RPMI8226 (cell line): ENCODE results near the gene RANBP9.

Experiments used
- DNase-seq: peaks from one replicate; pipeline ENCODE4 v3.0.0-alpha.2; 2015

The RANBP9 gene

DNA sequence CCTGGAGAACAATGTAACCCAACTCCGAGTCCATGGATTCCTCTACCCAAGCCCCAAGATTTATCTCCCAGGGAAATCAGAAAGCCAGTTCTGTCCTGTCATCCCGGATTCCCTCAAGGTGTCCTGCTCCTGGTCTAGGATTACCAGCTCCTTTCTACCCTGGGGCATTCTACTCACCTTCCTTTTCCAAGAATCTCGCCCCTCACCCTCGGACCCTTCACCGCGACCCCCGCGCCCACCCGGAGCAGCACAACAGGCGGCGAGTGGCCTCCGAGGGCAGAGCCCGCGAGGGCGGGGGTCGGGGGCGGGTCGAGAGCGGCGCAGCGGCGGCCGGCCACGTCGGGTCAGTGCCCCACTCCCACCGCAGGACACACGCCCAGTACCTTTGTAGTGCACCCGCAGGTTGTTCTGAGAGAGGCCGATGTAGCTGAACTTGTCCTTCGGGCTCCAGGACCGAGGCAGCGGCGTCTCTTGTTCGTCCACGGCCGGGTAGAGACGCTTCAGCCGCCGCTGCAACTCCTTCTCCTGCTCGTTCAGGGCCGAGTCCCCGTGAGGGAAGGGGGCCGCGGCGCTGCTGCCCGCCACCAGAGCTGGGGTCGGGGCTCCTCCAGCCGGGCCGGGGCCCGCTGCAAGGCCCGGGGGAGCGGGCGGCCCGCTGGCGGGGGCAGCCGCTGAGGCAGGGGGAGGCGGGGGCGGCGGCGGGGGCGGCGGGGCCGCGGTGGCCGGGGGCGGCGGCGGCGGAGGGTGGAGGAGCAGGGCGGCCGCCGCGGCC, 897 bp downstream of the RANBP9 start:
- DNase-seq, result peak; percentile 70

DNA sequence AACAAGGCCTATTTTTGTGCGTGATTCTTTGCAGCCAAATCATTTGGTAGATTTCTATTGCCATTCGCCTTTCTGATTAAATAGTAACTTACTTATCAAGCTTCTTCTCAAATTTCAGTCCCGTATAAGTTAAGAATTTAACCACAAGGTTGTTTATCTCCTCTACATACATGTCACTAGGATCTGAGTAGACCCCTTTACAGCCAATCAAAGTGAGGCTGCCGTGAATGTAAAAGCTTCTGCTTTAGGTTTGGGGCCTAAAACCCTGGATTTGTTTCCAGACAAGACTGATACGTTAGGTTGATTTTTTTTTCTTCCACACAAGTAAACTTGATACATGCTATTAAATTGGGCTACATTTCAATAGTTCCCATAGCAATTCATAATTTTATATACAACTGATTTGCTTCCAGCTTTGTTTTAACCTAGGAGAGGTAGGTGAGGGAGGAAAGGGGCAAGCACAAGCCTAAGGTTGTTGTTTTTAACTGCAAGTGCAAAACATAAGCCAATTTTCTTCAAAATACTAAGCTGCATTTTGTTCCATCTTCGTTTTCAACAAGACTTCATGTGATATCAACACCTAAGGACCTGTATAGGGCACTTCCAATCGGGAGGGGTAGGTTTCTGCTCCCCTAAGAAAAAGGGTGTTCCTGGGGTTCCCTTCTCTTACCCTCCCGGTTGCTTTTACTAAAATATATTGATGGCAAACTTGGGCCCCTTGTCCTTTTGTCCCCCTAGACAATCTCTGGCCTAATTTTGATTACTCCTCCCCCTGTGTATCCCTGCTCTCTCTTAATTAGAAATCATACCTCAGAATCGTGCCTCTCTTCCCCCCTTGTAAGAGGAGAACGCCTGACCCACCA, 1.7 kb downstream of the RANBP9 start:
- DNase-seq, result peak; percentile 48

DNA sequence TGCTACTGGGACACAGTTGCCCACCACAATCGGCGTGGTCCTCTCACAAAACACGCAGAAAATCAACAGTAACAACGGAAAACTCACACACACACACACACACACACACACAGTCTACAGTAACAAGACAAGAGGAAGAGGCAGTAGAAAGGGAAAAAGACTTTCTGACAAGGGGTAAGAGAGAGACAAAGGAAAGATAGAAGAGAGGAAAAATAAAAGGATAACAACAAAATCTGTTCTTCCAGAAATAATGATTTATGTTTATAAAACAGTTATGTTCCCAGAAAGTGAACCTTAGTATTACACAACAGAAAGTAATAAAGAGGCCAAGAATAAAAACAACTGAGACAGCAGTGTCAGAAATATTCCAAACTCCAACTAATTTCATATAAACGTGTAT, 2.9 kb downstream of the RANBP9 start:
- DNase-seq, result peak; percentile 28

DNA sequence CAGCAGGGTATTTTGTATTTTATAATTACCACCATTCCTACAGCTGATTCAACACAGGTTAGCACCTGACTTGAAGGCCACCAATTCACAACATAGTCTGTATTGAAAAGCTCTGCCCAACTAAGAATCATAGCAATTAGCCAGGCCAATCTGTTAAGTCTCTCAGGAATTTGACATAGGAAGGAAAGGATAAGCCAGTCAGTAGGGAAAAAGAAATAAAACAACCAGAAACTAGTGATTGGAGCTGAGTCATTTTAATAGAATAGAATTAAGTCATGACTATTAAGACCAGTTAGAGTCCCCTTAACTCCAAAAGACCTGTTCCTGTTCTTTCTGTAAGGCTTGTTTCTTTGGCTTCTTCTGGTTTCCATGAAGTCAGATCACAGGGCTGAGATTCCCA, 8.1 kb downstream of the RANBP9 start:
- no peak for DNase-seq

DNA sequence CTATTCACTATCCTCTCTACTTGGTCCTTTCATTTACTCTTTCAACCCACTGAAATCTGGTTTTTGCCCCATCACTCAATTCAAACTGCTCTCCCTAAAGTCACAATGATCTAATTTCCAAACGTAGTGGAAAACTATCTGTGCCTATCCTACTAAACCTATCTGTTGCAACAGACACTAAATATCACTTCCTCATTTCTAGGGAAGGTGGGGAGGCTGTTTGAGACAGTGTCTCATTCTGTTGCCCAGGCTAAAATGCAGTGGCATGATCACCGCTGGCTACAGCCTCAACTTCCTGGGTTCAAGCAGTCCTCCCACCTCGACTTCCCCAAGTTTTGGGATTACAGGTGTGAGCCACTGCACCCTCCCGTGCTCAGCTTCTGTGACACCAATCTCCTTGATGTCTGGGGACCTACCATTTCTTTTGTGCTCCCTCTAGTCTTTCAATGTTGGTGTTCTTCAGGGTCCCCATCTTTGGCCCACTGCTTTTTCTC, 8.8 kb downstream of the RANBP9 start:
- peak; percentile 43 for DNase-seq

DNA sequence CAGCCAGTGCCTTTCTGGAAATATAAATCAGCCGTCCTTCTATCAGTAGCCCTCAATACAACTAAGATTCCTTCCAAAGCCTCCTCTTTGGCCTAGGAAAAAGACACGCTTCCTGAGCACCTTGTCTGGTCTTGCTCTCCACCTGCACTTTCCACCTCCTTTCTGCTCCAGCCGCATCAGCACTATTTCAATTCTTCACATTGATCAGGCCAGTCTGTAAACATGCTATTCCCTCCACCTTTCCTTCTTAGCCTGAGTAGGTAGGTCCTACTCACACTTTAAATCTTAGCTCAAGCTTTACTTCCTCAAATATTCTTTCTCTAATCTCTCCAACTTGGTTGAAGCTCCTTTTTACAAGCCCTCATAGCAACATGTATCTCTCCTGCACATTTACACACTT, 11.4 kb downstream of the RANBP9 start:
- no peak for DNase-seq

DNA sequence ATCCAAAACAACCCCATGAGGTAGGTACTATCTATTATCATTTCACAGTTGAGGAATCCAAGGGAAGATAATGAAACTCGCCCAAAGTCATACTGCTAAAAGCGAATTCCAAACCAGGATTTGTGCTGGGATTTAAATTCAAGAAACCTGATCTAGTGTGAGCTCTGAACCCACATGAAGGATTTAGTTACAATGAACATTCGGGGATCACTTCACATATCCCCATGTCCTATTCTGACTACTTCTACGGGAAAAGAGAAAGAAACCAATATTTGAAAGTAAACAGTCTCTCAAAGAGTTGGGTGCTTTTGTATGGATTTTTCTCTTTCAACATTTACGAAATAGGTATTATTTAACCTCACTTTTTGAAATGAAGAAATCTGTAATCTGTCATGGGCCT, 12.9 kb downstream of the RANBP9 start:
- no peak for DNase-seq

DNA sequence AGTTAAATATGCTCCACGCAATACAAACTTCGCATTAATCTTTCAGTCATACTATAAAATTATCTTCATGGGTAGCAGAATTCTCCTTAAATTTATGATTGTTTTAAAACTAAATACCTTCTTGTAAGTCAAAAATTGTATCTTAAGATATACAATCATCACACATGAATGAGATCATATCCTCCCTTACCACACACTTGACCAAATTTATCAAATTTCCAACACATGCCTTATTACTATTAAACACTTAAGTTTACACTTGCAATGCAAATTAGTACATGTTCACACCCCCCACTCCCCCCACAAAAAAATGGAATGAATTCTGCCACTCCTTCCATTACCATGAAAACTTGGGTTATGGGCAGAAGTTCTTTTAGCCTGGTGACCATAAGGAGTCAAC, 13.8 kb downstream of the RANBP9 start:
- no peak for DNase-seq

DNA sequence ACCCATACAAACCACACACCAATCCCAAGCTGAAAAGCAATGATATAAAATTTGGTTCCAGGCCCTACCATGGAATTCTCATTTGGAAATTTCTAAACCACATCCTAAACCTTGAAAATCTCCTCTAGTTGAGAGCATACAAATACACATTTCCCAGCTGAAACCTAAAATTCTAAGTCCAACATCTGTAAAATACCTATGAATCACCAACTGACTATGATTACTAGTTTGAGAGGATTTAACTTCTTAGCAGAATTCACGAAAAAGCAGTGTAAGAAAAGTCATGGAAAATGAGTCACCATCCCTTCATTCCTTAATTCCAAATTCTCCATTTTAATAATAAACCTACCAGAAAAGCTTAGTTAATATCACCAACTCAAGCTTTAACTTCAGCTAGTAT, 15.4 kb downstream of the RANBP9 start:
- no peak for DNase-seq

DNA sequence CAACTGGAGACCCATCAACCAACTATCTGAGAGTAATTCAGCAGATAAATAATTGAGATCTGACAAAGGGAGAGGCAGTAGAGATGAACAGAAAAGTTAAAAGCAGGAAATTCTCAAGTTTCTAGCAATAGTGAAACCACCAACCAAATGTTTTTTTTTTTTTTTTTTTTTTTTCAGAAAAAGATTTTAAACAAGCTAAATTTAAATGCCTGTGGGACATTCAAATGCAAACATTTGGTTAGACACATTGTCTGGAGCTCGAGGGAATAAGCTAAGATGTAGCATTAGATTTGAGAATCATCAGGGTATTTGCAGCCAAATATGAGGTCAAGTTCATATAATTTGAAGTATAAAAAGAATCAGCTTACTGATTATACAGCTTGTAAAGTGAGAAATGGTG, 16.4 kb downstream of the RANBP9 start:
- no peak for DNase-seq

DNA sequence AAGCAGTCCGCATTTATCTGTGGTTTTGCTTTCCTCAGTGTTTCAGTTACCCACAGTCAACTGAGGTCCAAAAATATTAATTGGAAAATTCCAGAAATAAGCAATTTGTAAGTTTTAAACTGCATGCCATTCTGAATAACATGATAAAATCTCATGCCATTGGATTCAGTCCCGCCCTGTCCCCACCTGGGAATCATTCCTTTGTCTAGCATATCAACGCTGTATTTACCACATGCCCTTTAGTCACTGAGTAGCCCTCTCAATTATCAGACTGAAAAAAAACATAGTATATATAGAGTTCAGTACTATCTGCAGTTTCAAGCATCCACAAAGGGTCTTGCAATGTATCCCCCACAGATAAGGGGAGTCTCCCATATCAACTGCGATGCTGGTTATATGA, 17.1 kb downstream of the RANBP9 start:
- no peak for DNase-seq

DNA sequence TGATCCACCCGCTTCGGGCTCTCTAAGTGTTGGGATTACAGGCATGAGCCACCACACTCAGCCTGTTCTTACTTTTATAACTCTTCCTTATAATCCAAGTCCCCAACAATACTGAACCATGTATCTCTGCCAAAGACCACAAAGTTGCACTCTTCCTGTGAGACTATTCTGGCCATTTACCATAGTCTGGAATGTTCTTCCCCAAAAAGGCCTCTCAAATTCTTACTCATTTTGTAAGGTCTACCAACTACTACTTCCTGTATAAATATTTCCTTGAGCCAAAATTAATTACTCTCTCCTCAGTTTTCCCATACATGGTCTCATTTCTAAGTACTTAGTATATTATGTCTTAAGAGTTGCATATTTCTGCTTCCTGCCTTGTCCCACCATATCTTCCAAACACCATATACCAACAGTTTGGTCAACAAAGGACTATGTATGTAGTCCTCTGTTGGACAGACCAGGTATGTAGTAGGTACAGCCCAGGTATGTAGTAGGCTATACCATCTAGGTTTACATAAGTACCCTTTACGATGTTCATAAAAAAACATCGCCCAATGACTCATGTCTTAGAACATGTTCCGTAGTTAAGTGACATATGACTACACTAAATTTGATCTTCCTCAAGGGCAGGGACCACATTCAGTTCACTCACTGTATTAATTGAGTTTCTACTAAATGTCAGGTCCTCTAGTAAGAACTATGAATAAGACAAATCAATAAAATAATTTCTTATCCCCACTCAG, 22.0 kb downstream of the RANBP9 start:
- DNase-seq, result no peak

DNA sequence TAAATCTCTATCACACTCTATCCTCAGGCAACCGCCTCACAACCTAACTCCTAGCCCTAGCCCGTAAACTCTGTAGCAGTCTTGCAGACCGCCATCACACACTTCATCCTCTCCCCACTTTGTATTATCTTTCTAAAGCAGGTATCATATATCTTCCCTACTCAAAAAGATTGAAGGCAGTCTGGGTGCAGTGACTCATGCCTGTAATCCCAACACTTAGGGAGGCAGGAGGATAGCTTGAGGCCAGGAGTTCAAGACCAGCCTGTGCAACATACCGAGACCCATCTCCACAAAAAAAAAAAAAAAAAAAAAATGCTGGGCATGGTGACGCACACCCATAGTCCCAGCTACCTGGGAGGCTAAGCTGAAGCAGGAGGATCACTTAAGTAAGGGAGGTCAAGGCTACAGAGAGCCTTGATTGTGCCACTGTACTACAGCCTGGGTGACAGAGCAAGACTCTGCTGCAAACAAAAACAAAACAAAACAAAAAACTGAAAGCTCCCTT, 22.9 kb downstream of the RANBP9 start:
- no peak for DNase-seq

DNA sequence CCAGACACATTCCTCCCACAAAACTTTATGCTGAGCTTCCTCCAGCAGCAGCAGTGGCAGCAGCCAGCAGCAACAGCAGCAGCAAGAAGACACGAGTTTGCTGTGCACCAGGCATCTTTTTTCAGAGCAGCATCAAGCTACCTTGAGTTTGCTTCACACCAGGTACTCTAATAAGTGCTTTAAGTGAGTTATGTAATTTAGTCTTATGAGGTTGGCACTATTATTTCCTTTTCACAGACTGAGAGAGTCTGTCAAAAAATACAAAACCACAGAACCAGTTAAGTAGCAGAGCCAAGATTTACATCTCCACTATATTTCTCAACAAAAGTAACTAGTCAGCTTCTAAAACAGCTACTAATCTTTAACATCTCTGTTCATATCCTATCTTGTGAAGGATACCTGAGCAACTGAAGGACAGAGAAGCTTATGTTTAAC, 23.7 kb downstream of the RANBP9 start:
- no peak for DNase-seq

DNA sequence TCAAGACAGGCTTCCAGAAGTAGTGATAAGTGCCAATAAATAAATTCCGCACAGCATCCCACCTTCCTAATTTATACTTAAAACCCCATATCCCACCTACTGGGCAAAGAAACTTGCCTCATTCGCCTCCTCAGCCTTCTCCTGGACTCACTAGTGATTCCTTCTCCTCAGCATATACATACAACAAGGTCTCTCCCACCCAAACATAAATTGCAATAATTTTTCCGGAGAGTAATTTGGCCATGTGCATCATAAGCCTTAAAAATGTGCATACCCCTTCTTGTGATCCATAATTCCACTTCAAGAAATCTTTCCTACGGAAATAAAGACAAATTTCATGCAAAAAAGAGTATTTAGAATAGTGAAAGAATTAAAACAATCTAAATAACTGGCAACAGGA, 26.8 kb downstream of the RANBP9 start:
- no peak for DNase-seq

DNA sequence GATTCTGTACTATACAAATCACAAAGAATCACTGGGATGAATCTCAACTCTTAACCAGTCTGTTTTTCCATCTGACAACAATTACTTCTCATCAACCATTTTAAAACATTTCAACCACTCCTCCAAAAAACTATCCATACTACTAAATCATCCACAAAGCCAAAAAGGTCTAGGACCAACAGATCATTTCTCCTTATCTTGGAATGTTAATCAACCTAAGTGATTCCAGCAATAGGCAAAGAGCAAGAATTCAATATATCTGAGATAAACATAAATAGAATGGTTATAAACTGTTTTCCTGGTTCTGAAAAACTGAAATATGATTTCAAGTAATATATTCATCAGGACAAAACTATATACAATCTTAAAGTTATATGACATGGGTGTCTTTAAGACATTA, 28.6 kb downstream of the RANBP9 start:
- no peak for DNase-seq

DNA sequence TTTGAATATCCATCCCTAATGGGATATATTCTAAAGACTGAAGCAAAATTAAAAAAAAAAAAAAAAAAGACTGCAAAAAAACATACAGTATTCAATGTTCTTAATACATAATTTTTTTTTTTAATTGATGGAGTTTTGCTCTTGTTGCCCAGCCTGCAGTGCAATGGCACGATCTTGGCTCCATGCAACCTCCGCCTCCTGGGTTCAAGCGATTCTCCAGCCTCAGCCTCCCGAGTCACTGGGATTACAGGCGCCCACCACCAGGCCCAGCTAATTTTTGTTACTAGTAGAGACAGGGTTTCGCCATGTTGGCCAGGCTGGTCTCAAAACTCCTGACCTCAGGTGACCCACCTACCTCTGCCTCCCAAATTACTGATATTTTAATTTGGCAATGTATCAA, 29.3 kb downstream of the RANBP9 start:
- DNase-seq, result no peak

DNA sequence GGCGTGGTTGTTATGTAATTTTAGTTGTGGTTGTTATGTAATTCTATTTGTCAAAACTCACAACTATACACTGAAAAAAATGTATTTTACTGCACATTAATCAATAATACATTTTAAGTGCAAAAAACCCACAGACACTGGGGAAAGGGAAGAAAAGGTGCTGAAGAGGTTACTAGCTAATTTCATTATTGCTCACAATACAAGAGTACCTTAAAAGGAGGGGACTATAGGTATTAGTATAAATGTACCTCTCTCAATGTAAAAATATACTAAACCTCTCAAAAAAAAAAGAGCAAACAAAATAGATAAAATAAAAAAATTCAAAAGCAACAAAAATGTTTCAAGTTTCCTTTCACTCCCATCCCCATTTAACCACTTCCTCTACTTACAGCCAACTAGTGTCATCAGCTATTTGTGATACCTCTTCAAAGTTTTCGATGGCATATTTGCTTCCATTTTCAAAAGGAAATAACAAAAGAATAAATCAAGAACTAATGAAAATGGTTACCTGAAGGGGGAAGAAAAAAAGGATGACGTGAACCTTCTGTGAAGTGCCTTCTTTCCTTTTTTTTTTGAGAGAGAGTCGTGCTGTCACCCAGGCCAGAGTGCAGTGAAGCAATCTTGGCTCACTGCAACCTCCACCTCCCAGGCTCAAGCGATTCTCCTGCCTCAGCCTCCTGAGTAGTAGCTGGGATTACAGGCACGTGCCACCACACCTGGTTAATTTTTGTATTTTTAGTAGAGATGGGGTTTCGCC, 30.2 kb downstream of the RANBP9 start:
- no peak for DNase-seq

DNA sequence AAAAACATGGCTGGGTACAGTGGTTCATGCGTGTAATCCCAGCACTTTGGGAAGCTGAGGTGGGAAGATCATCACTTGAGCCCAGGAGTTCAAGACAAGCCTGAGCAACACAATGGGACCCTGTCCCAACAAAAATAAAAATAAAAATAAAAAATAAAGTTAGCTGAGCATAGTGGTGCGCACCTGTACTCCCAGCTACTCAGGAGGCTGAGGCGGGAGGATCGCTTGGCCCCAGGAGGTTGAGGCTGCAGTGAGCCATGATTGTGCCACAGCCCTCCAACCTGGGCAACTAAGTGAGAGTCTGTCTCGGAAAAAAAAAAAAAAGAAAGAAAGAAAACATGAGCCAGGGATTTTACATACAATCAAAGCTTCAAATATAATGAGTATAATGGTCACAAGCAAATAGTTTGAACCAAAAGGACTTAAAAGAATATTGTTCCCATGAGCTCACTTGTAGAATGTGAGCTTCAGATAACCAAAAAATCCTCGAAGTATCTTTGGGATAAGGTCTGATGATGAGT, 31.1 kb downstream of the RANBP9 start:
- no peak for DNase-seq

DNA sequence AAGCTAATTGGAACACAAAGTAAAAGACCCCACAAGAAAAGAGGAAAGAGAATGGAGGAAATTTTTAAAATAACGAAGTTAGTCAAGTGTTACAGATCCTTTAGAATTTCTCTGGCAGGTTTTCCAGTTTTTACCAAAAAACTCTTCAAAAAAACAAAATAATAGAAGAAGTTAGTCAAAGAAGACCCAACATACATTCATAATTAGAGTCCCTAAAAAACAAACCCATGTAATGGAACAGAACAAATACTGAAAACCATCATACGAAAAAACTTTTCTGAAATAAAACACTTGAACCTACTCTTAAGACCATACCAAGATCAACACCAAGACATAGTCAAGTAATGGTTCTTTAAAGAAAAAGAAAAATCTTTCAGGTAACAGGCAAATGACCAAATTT, 31.6 kb downstream of the RANBP9 start:
- DNase-seq, result no peak

DNA sequence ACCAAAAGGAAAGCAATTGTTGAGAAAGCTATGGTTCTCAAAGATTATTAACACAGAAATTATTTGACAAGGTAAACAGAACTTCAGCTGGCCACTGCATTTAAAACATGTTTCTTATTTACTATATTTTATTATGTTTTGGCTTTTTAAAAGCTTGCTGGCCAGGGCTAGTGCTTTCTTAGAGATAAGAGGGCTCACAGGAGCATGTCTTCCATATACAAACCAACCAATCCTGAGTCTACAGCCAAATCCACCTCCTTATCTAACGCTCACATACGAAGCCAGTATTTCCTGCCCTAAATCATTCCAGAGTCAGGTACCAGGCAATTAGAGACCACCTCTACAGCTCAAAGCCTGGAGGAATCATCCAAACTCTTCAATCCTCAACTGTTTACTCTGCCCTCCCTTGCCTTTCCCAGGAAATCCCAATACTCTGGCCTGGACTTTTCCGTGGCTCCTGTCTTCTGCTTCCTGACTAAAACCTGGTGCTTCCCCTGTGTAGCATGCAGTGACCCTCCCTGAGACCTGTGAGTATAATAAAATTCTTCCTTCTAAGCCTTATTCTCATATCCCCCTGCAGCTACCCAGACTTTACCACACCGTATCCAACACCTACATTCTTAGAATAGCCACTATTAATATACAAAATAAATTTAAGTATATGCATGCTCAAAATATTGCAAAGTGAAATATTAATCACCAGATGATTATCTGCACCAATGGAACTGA, 33.2 kb downstream of the RANBP9 start:
- no peak for DNase-seq

DNA sequence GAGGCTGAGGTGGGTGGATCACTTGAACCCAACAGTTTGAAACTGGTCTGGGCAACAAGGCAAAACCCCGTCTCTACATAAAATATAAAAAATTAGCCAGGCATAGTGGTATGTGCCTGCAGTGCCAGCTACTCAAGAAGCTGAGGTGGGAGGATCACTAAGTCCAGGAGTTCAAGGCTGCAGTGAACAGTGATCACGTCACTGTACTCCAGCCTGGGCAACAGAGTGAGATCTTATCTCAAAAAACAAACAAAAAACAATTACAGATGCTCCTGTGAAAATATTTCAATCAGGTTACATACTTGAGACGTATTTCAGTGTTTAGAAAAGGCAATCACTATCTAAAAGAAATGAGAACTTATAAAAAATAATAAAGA, 33.8 kb downstream of the RANBP9 start:
- no peak for DNase-seq
